ENCODE results near the gene PTPRK.

Gene PTPRK

GRCh38 chr6:127921982-127922381 is 598.4 kb downstream of the PTPRK start:
- H3K4me3 ChIP-seq (ENCODE audit: low read depth, low read length), result no peak overlapping the region
- TF ChIP-seq CTCF (IDR thresholded peaks at IDR 0.05; ENCODE audit: low read depth, low read length, missing control alignments), result no peak
- no peak for DNase-seq (ENCODE audit: low read depth)

- no peak for TF ChIP-seq CTCF (IDR thresholded peaks at IDR 0.05; ENCODE audit: low read depth, low read length, missing control alignments)
- H3K4me3 ChIP-seq (ENCODE audit: low read depth, low read length), result no peak overlapping the region
These were observed 599.6 kb downstream of the PTPRK start for GRCh38 chr6:127920804-127921203.

More at GRCh38 chr6:127920804-127921203, 599.6 kb downstream of the PTPRK start:
- DNase-seq (ENCODE audit: low read depth), result no peak
